ENCODE measurements around the gene RYR3.

Gene RYR3

DNA sequence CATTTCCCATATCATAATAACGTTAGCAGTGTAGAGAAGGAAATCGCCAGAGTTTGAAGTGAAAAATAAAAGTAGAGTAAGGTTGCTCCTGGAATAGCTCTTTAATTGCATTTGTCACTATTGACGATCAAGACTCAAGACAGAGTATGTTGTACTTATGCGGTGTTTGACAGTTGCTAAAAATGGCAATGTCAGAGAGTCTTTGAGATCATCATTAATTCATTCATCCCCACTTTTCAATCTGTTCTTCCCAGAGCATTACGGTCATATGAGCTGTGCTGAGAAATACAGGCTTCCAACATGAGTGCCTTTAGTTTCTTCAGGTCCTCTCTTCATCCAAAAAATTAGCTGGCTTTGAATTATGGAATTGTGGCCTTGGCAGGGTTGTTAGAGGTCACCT, 483.7 kb downstream of the RYR3 start:
- no peak for TF ChIP-seq ISL1 (CRISPR knock-in tag; IDR thresholded peaks at IDR 0.05)
- no peak for ATAC-seq

GRCh38 chr15:33795070-33795469, 484.3 kb downstream of the RYR3 start:
- no peak for TF ChIP-seq ZFP3 (CRISPR knock-in tag; IDR thresholded peaks at IDR 0.05)
- TF ChIP-seq BACH2 (CRISPR knock-in tag; IDR thresholded peaks at IDR 0.05; ENCODE audit: borderline replicate concordance), result no peak
- no peak for TF ChIP-seq ZNF565 (CRISPR knock-in tag; conservative IDR thresholded peaks at IDR 0.05; ENCODE audit: low read depth)
- no peak for TF ChIP-seq CREB5 (CRISPR knock-in tag; IDR thresholded peaks at IDR 0.05; ENCODE audit: low read depth)
- TF ChIP-seq TOX (CRISPR knock-in tag; IDR thresholded peaks at IDR 0.05; ENCODE audit: borderline replicate concordance), result no peak
- no peak for TF ChIP-seq ZNF70 (CRISPR knock-in tag; IDR thresholded peaks at IDR 0.05)
- TF ChIP-seq PPARA (CRISPR knock-in tag; IDR thresholded peaks at IDR 0.05; ENCODE audit: borderline replicate concordance), result no peak
- TF ChIP-seq ARNTL (CRISPR knock-in tag; IDR thresholded peaks at IDR 0.05; ENCODE audit: borderline replicate concordance, low read depth), result no peak
- TF ChIP-seq PATZ1 (CRISPR knock-in tag; IDR thresholded peaks at IDR 0.05; ENCODE audit: borderline replicate concordance), result no peak
- no peak for TF ChIP-seq CSDC2 (CRISPR knock-in tag; IDR thresholded peaks at IDR 0.05)
- TF ChIP-seq CSRNP3 (CRISPR knock-in tag; IDR thresholded peaks at IDR 0.05), result no peak
- no peak for ATAC-seq

DNA sequence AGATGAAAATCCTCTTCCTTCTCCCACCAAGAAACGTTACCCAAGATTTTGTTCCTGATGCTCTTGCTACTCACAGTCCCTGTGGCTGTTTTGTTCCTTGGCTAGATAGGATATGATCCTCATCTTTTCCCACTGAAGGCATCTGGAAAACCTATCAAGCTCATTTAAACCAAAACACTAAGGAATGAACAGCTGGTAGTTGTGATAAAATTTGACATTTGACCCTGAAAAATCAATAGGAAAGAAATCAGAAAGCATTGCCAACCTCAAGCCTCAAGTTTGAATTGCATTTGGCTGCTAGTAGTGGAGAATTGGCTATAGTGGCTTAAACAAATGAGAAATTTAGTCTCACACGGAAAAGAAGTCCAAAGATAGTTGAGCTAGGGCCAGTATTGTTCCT, 486.9 kb downstream of the RYR3 start:
- ATAC-seq, result no peak
- no peak for TF ChIP-seq BACH2 (CRISPR knock-in tag; IDR thresholded peaks at IDR 0.05; ENCODE audit: borderline replicate concordance)
- TF ChIP-seq ARNTL (CRISPR knock-in tag; IDR thresholded peaks at IDR 0.05; ENCODE audit: borderline replicate concordance, low read depth), result no peak
- TF ChIP-seq ZNF565 (CRISPR knock-in tag; conservative IDR thresholded peaks at IDR 0.05; ENCODE audit: low read depth), result no peak
- no peak for TF ChIP-seq ZFP30 (CRISPR knock-in tag; IDR thresholded peaks at IDR 0.05)
- no peak for TF ChIP-seq ZNF70 (CRISPR knock-in tag; IDR thresholded peaks at IDR 0.05)
- TF ChIP-seq TCF4 (CRISPR knock-in tag; IDR thresholded peaks at IDR 0.05; ENCODE audit: borderline replicate concordance), result no peak
- TF ChIP-seq ESRRG (CRISPR knock-in tag; IDR thresholded peaks at IDR 0.05), result no peak
- TF ChIP-seq PPARA (CRISPR knock-in tag; IDR thresholded peaks at IDR 0.05; ENCODE audit: borderline replicate concordance), result no peak
- no peak for TF ChIP-seq ISL1 (CRISPR knock-in tag; IDR thresholded peaks at IDR 0.05)
- no peak for TF ChIP-seq CREB5 (CRISPR knock-in tag; IDR thresholded peaks at IDR 0.05; ENCODE audit: low read depth)
- TF ChIP-seq SNAI2 (CRISPR knock-in tag; IDR thresholded peaks at IDR 0.05), result no peak
- TF ChIP-seq TSHZ2 (CRISPR knock-in tag; IDR thresholded peaks at IDR 0.05), result no peak
- no peak for TF ChIP-seq CSDC2 (CRISPR knock-in tag; IDR thresholded peaks at IDR 0.05)
- no peak for TF ChIP-seq TOX (CRISPR knock-in tag; IDR thresholded peaks at IDR 0.05; ENCODE audit: borderline replicate concordance)
- TF ChIP-seq ZFP3 (CRISPR knock-in tag; IDR thresholded peaks at IDR 0.05), result no peak
- no peak for TF ChIP-seq PATZ1 (CRISPR knock-in tag; IDR thresholded peaks at IDR 0.05; ENCODE audit: borderline replicate concordance)
- no peak for TF ChIP-seq OSR1 (CRISPR knock-in tag; IDR thresholded peaks at IDR 0.05)
- TF ChIP-seq CSRNP3 (CRISPR knock-in tag; IDR thresholded peaks at IDR 0.05), result no peak
- no peak for TF ChIP-seq ZC3H10 (CRISPR knock-in tag; IDR thresholded peaks at IDR 0.05)
